GM12878 (cell line): ENCODE results near the gene AMPD3. TPM values are rescaled to one million over a fixed set of nuclear protein-coding genes. Genes with fewer than 3 reads are reported as not detected.

Source experiments
- ATAC-seq: fragments of 200-7000 bp; cut with Tn5 transposase; 3 replicates; pipeline ENCODE4 v1.9.1; 2020; ENCODE audit warnings: mild to moderate bottlenecking, moderate library complexity
- BruUV-seq: library from RNA; stranded (reverse); fragments of 400-500 nt; replicated peaks from 2 replicates; lab custom pipeline; 2021; lab: Mats Ljungman, UMichigan
- CTCF ChIA-PET: fragments of 300-600 bp; sonication (Branson Sonifier 250); formaldehyde crosslinking; extraction: SDS; loops from one replicate; lab custom pipeline; 2021; ENCODE audit warnings: inconsistent platforms; lab: Yijun Ruan, JAX
- POLR2A ChIA-PET: fragments of 350-600 bp; formaldehyde crosslinking; extraction: SDS; loops from one replicate; lab custom pipeline; 2021; ENCODE audit warnings: inconsistent platforms; lab: Charles Lee
- RAD21 ChIA-PET: fragments of 300-600 bp; sonication (Branson Sonifier 250); formaldehyde crosslinking; loops from one replicate; lab custom pipeline; 2023; ENCODE audit warnings: antibody characterized with exemption; ENCODE audit not compliant: unreplicated experiment; lab: Charles Lee
- SMC1A ChIA-PET: fragments of 300-600 bp; sonication (Branson Sonifier 250); formaldehyde crosslinking; loops from one replicate; lab custom pipeline; 2023; ENCODE audit not compliant: unreplicated experiment, uncharacterized antibody; lab: Charles Lee
- DNase-seq: peaks from one replicate; pipeline ENCODE4 v3.0.0-alpha.2; 2011; ENCODE audit warnings: low read depth, low spot score
- FAIRE-seq: peaks from 3 replicates; lab custom pipeline; 2011; peaks lifted over from hg19 to GRCh38; lab: Jason Lieb, UNC
- H2AFZ ChIP-seq: 2 replicates; pipeline ENCODE4 v1.6.0; 2011; ENCODE audit warnings: low read depth, low read length, control low read depth; ENCODE audit not compliant: control insufficient read depth
- H3K27ac ChIP-seq: 2 replicates; pipeline ENCODE4 v1.5.1; 2011; ENCODE audit warnings: control low read depth; ENCODE audit not compliant: control insufficient read depth, insufficient read depth
- H3K27me3 ChIP-seq, 2 experiments: replicated peaks in 1 of 2; 2 replicates each; pipeline versions ENCODE4 v1.6.0 to v1.6.1; 2011; ENCODE audit warnings: low read length in 1 of 2; ENCODE audit not compliant: control insufficient read depth in 2 of 2, insufficient read depth in 2 of 2
- H3K36me3 ChIP-seq, 2 experiments: 2 replicates each; pipeline ENCODE4 v1.5.1; 2011; ENCODE audit warnings: low read length in 1 of 2; ENCODE audit not compliant: control insufficient read depth in 2 of 2, insufficient read depth in 2 of 2
- H3K4me1 ChIP-seq: 2 replicates; pipeline ENCODE4 v1.6.1; 2011; ENCODE audit warnings: mild to moderate bottlenecking, low read length, moderate library complexity, mixed read lengths; ENCODE audit not compliant: control insufficient read depth, insufficient read depth
- H3K4me2 ChIP-seq: 2 replicates; pipeline ENCODE4 v1.6.0; 2011; ENCODE audit warnings: control low read depth; ENCODE audit not compliant: control insufficient read depth, insufficient read depth
- H3K4me3 ChIP-seq: fragments of 200-600 bp; sonication (generic); 2 replicates; pipeline ENCODE4 v1.5.1; 2016
- H3K79me2 ChIP-seq: 2 replicates; pipeline ENCODE4 v1.6.0; 2011; ENCODE audit warnings: low read length; ENCODE audit not compliant: control insufficient read depth, insufficient read depth
- H3K9ac ChIP-seq: 2 replicates; pipeline ENCODE4 v1.8.0; 2011; ENCODE audit warnings: low read length, control low read depth, mixed read lengths; ENCODE audit not compliant: control insufficient read depth, insufficient read depth
- H3K9me3 ChIP-seq: replicated peaks from 3 replicates; pipeline ENCODE4 v1.5.1; 2011; ENCODE audit warnings: mild to moderate bottlenecking, low read length; ENCODE audit not compliant: control insufficient read depth, insufficient read depth
- H4K20me1 ChIP-seq: 2 replicates; pipeline ENCODE4 v1.6.0; 2011; ENCODE audit not compliant: control insufficient read depth, insufficient read depth
- CREM ChIP-seq: IDR thresholded peaks from 2 replicates; pipeline ENCODE4 v1.6.1; 2014; ENCODE audit warnings: antibody characterized with exemption, low read depth
- E2F8 ChIP-seq: fragments of 450-650 bp; IDR thresholded peaks from 2 replicates; pipeline ENCODE4 v1.6.1; 2018; ENCODE audit warnings: mild to moderate bottlenecking, low read depth, moderate library complexity; ENCODE audit not compliant: partially characterized antibody
- FOXM1 ChIP-seq: IDR thresholded peaks from 2 replicates; pipeline ENCODE4 v1.6.1; 2012; ENCODE audit warnings: low read depth, mild to moderate bottlenecking, inconsistent platforms, low read length, moderate library complexity
- MEF2A ChIP-seq: IDR thresholded peaks from 2 replicates; pipeline ENCODE4 v1.6.1; 2011; ENCODE audit warnings: low read depth, mild to moderate bottlenecking, low read length, moderate library complexity; ENCODE audit not compliant: insufficient read depth
- NR2F1 ChIP-seq: fragments of 450-650 bp; conservative IDR thresholded peaks from 2 replicates; pipeline ENCODE4 v1.6.1; 2017; ENCODE audit warnings: mild to moderate bottlenecking
- PAX8 ChIP-seq: fragments of 450-650 bp; IDR thresholded peaks from 2 replicates; pipeline ENCODE4 v1.6.1; 2017; ENCODE audit warnings: mild to moderate bottlenecking, moderate library complexity
- POLR2AphosphoS2 ChIP-seq: IDR thresholded peaks from 2 replicates; pipeline ENCODE4 v1.6.1; 2011; ENCODE audit warnings: low read depth, mild to moderate bottlenecking, low read length, improper control_type of control experiment, moderate library complexity
- SREBF1 ChIP-seq: IDR thresholded peaks from 2 replicates; pipeline ENCODE4 v1.6.1; 2012; ENCODE audit warnings: mild to moderate bottlenecking, low read length
- WGBS: methylation state at CpG from one replicate; pipeline ENCODE4 v1.1.6; 2016; ENCODE audit warnings: low lambda C conversion rate; ENCODE audit not compliant: insufficient replicate concordance, insufficient coverage; ENCODE audit errors: missing lambda C conversion rate; 5-methylcytosine and 5-hydroxymethylcytosine counted together
- in situ Hi-C: fragments of 300-500 bp; cut with MboI; formaldehyde crosslinking; loops from 9 replicates; pipeline ENCODE4 v1.14.3; 2018; ENCODE audit warnings: mixed read lengths
- intact Hi-C: fragments of 100-400 bp; cut with micrococcal nuclease; formaldehyde crosslinking; loops from one replicate; pipeline ENCODE4 v1.14.2; 2022; ENCODE audit not compliant: unreplicated experiment
- polyA plus RNA-seq, 11 experiments: library from polyadenylated mRNA; depleted of rRNA in 4 of 11; unstranded in 6 of 11; stranded (reverse) in 5 of 11; fragments of >200 nt; fragmentation: Nextera tagmentation in 4 of 11; fragmentation: Illumina TruSeq in 1 of 11; extraction: Ambion mirVana in 4 of 11; extraction: Trizol in 1 of 11; gene quantifications; 1 replicate in 1 of 11; 2 replicates in 10 of 11; pipeline versions ENCODE4 v1.2.1 to v1.2.3, GENCODE V29; 2011 to 2016; ENCODE audit warnings: inconsistent platforms in 2 of 11, missing spikeins in 2 of 11, low read depth in 1 of 11
- total RNA-seq, 4 experiments: library from RNA; depleted of rRNA in 3 of 4; stranded (reverse); fragments of >200 nt in 3 of 4; fragmentation: Illumina TruSeq in 1 of 4; extraction: Trizol in 1 of 4; gene quantifications; 2 replicates each; pipeline versions ENCODE4 v1.2.1 to v1.2.3, GENCODE V29; 2013 to 2021

AMPD3 gene
- total and polyA plus RNA-seq, 10 of the 15 experiments (the other 5 are each of a cell fraction or from before 2014, with no cell fraction given) = 5.6 to 28.6 (median 15.9) TPM

DNA sequence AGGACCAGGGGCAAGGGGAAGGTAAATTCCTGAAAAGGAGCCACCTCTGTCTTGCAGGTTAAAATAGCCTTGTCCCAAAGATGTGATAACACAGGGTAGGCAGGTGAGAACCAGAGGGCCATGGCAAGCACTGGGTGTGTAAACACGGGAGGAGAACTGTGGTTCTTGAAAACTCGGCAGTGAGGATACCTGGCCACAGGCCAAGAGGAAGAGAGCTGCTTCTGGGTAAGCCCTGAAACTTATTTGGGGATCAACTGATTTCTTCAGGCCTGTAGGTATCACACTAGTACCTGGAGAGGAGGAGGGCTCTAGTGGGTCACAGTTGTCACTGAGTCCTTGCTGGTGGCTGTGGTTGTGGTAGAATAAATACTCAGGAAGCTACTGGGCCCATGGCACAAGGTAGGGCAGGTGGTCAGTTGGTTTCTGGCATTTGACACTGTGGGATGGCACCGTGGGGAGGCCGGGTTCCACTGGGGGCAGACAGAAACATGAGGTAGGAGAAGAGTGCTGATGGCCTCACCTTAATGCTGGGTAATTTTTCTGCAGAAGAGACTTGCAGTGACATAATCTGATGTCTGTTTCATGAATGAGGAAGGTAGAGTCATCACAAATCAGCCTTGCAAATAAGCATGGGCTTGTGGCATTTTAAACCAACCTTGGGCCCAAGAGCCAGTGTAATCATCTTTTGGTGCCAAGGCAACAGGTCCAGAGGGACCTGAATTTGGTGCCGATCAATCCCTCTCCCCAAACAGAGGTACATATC is 22.0 kb downstream of the AMPD3 start:
- Histone ChIP-seq H3K27ac (no peak overlapping the region), H3K36me3 (peaks cover 0 to 3% of the 10 kb centered on the region in 2 experiments; a peak in 2 of 4 replicates), H3K4me1 (no peaks in the 10 kb centered on the region), H3K4me3 (no peak overlapping the region), H3K79me2 (no peaks in the 10 kb centered on the region), H3K9me3 (no peaks in the 10 kb centered on the region), H3K27me3 (no peaks in the 10 kb centered on the region; a peak in 1 of 4 replicates), H3K9ac (no peak overlapping the region), H3K4me2 (no peak overlapping the region), H4K20me1 (no peaks in the 10 kb centered on the region; the same call in 1 of the 2 replicates), H2AFZ (no peak overlapping the region)
- TF ChIP-seq FOXM1 (no peak), MEF2A (no peak), SREBF1 (no peak), CREM (no peak), POLR2AphosphoS2 (no peak), NR2F1 (no peak), E2F8 (no peak), PAX8 (no peak)
- POLR2A ChIA-PET = interaction anchor here (0.6 kb wide), 4 partner anchors 26 to 1083 kb away, joined by 3 read pairs; no protein-coding TSS in a partner anchor
- no peak for DNase-seq
- RAD21 ChIA-PET = interaction anchor here (0.6 to 1.6 kb wide), 2 partner anchors 22 to 67 kb away, joined by 3 to 4 read pairs; partner anchors contain the start of gene AMPD3
- in situ Hi-C loops = no loop called here
- BruUV-seq = no TSS peak
- ATAC-seq = no peak; the same call in 2 of the 3 replicates
- SMC1A ChIA-PET = interaction anchor here (1.0 to 1.7 kb wide), 5 partner anchors 17 to 63 kb away, joined by 3 to 8 read pairs (median 3); no protein-coding TSS in a partner anchor
- intact Hi-C loops = no loop called here
- no peak for FAIRE-seq
- WGBS = 50% methylated on average over 5 of the region's 5 CpGs
- CTCF ChIA-PET = interaction anchor here (0.8 kb wide), 1 partner anchor 15 kb away, joined by 3 read pairs; no protein-coding TSS in a partner anchor
